Measurements from ENCODE around the gene PAQR9.

Gene PAQR9

GRCh38 chr3:142951794-142952193, 11.7 kb downstream of the PAQR9 start:
- DNase-seq (ENCODE audit: low spot score) (no peak), FAIRE-seq (no peak)

GRCh38 chr3:142950972-142951371, 12.5 kb downstream of the PAQR9 start:
- no peak for DNase-seq (ENCODE audit: low spot score)
- FAIRE-seq: no peak

GRCh38 chr3:142947799-142948575, 15.5 kb downstream of the PAQR9 start:
- DNase-seq (ENCODE audit: low spot score): peak; percentile 36
- FAIRE-seq: no peak

DNA sequence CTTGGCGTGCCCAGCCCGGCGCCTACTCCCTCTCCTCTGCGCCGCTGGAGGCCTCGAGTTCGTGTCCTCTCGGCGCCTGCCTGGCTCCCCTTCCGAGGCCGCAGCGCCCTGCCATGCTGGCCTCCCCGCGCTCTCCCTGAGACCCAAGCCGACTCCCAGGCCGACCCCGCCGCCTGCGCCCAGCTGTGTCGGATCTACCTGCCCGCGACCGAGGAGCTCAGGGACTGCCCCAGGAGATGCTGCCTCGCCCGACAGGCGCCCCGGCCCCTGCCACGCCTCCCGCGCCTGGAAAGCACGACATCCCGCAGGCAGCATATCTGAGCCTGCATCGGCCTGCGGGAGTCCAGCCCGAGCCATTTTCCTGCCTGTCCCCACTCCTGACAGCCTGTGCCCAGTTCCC, 16.1 kb downstream of the PAQR9 start:
- no peak for DNase-seq (ENCODE audit: low spot score)
- no peak for FAIRE-seq

- no peak for FAIRE-seq
These were observed 16.6 kb downstream of the PAQR9 start for GRCh38 chr3:142946861-142947260.

GRCh38 chr3:142945023-142945422, 18.5 kb downstream of the PAQR9 start:
- FAIRE-seq (no peak), DNase-seq (ENCODE audit: low spot score) (no peak)

More at GRCh38 chr3:142946861-142947260, 16.6 kb downstream of the PAQR9 start:
- no peak for DNase-seq (ENCODE audit: low spot score)

DNA sequence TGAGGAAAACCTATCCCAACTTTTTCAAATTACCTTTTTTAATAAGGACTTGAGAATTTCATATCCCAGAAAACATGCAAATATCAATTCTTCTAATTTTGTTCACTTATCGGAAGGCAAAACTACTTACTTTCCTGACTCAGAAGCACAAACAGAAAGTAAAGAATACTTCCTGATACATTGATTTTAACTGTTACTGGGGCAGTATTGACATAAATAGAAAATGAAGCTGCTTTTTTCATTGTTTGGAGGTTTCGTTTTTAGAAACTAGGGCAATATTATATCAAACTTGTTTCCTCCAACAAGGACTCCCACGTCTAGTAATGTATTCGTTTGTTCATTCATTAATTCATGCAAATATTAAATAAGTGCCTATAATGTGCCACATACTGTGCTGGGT, 19.1 kb downstream of the PAQR9 start:
- FAIRE-seq (no peak), DNase-seq (ENCODE audit: low spot score) (no peak)

- no peak for FAIRE-seq
These were observed 19.6 kb downstream of the PAQR9 start for GRCh38 chr3:142943870-142944269.

DNA sequence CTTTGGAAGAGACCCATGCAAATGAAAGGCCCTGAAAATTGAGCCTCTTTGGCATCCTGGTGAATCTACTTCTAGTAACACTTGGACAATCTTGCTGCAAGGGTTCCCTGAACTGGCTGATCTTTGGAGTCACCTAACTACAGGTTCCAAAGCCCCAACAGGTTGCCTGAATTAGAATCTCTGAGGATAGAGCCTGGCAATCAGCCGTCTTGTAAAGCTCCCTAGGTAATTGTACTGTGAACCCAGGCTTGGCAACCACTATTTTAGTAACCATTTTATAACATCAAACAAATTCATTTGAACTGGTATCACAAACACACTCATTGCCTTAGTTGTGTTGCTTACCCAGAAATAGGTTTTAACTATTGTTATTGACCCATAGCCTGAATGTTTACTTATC, 20.1 kb downstream of the PAQR9 start:
- DNase-seq (ENCODE audit: low spot score): no peak
- no peak for FAIRE-seq

More at GRCh38 chr3:142943870-142944269, 19.6 kb downstream of the PAQR9 start:
- no peak for DNase-seq (ENCODE audit: low spot score)

DNA sequence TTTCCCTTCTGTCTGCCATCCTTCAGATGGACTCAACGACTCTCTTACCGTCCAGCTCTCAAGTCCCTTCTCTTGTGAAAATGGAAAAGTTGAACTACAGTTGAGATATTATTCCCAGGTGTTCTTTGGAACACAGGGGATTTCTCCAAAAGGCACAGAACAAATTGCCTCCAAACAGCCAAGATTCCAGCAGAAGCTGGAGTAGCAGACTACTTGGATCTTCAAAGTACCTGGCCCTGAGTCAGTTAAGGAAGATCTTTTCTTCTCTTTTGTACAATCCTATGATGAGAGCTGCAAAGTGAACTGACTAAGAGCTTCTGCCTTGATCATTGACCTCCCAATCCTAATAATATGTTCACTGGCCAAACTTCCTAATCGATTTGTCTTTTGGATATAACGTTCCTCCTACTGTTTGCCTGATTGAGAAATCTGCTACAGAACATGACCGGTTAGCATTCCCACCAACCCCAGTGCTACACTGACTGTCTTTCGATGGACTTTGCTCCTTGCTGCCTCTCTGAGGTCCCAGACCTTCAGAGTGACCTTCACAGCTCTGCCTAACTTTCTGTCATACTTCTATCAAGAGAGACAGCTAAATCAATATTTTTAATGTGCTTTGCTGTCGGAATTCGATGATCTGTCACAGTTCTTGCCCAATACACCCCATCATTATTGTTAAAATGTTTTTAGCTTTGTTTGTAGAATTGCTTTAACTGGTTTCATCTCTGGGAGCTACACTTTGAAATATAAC, 21.9 kb downstream of the PAQR9 start:
- FAIRE-seq (no peak), DNase-seq (ENCODE audit: low spot score) (no peak)

DNA sequence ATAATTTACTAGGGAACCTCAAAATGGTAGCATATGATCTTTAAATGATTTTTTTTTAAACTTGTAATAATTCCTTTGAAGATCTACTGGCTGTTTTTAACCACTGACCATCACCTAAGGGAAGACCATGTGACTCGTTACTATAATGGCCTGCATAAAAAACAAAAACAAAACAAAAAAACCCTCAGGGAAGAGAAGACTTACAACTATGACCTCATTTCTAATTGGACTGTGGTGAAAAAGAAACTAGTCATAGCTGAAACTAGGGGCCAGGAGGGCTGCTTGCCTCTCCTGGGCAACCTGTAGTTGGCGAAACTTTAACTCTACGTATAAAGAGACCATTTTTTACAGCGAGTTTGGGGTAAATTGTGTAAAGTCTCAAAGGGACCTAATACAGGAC, 23.0 kb downstream of the PAQR9 start:
- no peak for DNase-seq (ENCODE audit: low spot score)
- no peak for FAIRE-seq

DNA sequence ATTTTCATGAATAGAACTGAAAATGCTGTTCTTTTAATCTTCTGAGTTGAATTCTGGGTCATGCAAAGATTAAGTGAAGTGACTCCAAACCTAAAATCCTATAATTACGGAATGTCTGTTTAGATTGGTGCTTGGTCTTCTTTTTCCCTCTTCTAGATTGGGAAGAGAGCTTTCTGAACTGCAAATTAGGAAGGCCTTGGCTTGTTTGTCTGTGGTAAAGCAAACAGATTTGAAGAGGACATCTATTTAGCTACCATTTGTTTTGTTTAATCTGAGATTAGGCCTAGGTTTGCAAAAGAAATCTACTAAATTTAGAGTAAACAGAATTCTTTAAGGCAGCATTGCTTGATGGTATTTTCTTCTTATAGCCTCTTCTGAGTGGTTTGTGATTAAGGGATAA, 23.5 kb downstream of the PAQR9 start:
- FAIRE-seq: no peak
- DNase-seq (ENCODE audit: low spot score): no peak

GRCh38 chr3:142935963-142936362, 27.5 kb downstream of the PAQR9 start:
- DNase-seq (ENCODE audit: low spot score) (no peak), FAIRE-seq (no peak)

DNA sequence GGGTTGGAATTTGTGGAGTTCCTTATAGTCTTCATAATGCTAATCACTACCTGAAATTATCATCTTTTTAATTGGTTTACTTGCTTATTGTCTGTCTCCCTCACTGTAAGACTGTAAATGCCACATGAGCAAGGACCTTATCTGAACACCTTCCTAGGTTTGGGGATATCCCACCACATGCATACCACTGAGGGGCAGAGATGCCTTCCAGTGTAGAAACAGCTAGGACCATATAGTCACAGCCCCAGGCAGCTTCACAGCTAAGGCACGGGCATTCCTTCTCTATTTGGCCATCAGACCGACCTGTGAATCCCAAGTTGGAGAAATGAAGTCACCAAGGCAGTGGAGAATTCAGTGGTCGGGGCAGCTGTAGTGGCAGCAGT, 28.6 kb downstream of the PAQR9 start:
- no peak for DNase-seq (ENCODE audit: low spot score)
- FAIRE-seq: no peak

DNA sequence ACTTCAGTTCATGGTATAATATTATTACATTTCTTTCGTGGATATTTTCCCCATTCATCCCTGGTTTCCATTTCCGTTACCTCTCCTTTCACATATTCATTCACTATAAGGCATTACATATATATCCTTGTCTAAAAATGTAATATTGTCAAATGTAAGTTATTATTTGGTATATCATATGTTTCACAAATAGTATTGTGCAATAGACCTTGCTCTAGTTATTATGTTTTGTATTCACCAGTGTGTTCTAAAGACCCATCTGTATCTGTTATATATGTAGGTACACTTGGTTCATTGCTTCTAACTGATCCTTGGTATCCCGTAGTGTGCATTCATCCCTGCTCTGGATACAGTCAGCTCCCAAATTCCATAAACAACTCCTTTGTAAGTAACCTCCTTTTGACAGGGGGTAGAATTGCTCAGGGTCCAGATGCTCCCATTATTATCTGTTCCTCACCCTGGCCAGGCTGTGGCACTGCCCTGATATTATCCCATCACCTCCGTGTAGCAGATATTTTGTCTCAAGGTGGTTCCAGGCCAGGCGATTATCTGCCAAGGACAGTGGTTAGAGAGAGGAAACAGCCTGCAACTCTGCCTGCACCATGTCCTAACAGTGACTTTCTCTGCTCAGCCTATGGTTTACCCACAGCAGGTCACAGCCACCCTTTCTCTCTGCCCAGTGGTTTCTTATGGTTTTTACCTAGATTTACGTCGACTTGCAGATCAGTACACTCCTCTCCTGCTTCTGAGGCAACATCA, 29.2 kb downstream of the PAQR9 start:
- DNase-seq (ENCODE audit: low spot score) (no peak), FAIRE-seq (no peak)

DNA sequence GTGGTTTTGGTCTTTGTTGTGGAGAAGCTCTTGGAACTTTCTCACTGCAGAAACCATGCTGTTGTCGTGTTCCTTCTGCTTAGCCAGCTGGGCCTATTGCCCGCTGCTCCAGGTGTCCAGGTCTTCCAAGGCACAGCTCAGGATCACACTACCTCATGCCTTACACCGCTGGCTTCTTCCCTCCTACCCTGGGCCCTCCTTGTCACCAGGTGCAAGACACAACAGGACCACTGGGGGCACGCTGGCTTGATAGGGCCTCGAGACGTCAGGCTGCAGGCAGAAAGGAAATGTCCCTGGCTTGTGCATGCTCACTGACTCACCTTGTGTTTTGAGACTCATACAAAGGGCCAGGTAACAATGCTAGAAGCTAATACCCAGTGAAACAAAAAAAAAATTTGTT, 32.3 kb downstream of the PAQR9 start:
- peak; percentile 42 for FAIRE-seq
- peak; percentile 40 for DNase-seq (ENCODE audit: low spot score)

DNA sequence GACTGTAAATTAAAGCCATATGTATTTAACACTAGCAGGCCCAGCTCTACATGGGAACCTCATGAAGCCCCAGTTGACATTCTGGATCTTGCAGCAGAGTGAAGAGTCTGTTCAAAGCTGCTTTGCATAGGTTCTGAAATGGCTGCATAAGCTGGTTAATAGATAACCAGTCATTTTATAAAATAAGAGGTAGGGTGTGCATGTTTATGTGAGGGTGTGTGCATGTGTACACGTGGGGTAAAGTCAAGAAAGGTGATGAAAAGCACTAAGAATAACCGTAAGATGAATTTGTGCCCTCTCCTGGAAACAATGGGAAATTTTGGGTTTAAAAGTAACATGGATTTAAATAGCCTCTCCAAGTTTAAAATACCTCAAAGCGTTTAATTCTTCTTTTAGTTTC, 33.0 kb downstream of the PAQR9 start:
- no peak for FAIRE-seq
- no peak for DNase-seq (ENCODE audit: low spot score)

GRCh38 chr3:142929890-142930289, 33.6 kb downstream of the PAQR9 start:
- no peak for FAIRE-seq

GRCh38 chr3:142929109-142929508, 34.4 kb downstream of the PAQR9 start:
- peak; percentile 45 for DNase-seq (ENCODE audit: low spot score)
- no peak for FAIRE-seq

More at GRCh38 chr3:142929890-142930289, 33.6 kb downstream of the PAQR9 start:
- DNase-seq (ENCODE audit: low spot score): no peak

- DNase-seq (ENCODE audit: low spot score) (no peak), FAIRE-seq (no peak)
These were observed 37.0 kb downstream of the PAQR9 start for GRCh38 chr3:142926368-142926944.

DNA sequence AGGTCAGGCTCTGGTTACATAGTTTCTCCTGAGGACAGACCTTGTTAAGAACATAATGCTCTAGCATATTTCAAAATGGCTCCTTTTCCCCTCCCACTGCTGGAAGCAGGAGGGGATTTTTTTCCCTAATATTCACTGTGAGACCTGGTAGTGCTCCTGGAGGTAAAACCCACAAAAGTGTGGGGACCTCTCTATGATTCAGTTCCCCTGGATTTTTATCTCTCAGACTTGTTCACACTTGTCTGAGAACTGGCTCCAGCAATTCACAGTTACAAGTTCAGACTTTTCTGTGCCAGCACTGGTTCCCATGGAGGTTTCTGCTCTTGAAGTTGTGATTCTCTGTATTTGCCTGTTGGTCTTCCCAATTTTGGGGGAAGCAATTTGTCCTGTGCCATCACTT, 38.3 kb downstream of the PAQR9 start:
- DNase-seq (ENCODE audit: low spot score) (no peak), FAIRE-seq (no peak)

DNA sequence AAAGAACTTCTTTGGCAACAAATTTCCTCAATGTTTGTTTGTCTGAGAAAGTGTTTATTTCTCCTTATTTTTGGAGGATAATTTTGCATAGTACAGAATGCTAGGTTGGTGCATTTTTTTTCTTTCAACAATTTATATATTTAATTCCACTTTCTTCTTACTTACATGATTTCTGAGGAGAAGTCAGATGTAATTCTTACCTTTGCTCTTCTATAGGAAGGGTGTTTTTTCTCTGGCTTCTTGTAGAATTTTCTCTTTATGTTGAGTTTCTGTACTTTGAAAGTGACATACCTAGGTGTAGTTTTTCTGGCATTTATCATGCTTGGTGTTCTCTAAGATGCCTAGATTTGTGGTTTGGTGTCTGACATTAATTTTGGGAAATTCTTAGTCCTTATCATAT, 39.8 kb downstream of the PAQR9 start:
- DNase-seq (ENCODE audit: low spot score): no peak
- FAIRE-seq: no peak

Data from urothelium cell line (cell line).